CD8-positive, alpha-beta memory T cell (primary cell): Measurements from ENCODE around the gene PDLIM3. TPM values are rescaled to one million over a fixed set of nuclear protein-coding genes. Genes with fewer than 3 reads are reported as not detected.

Experiments used
- CTCF ChIA-PET: fragments of 350-600 bp; sonication (Branson Sonifier 250); formaldehyde crosslinking; loops from one replicate; lab custom pipeline; 2021; ENCODE audit warnings: antibody characterized with exemption; lab: Charles Lee
- POLR2A ChIA-PET: fragments of 350-600 bp; sonication (Branson Sonifier 250); formaldehyde crosslinking; loops from one replicate; lab custom pipeline; 2021; ENCODE audit warnings: antibody characterized with exemption; lab: Charles Lee
- DNase-seq, 5 donors: peaks; one replicate each; pipeline versions ENCODE4 v3.0.0 to v3.0.0-alpha.2; 2020 to 2022; ENCODE audit warnings: mixed read lengths in 1 of 5
- H3K27ac ChIP-seq: one replicate; pipeline ENCODE4 v1.7.0; 2013; ENCODE audit warnings: low read depth, mild to moderate bottlenecking, low read length, moderate library complexity
- H3K27me3 ChIP-seq: 2 replicates; pipeline ENCODE4 v1.7.0; 2013; ENCODE audit warnings: low read length, mild to moderate bottlenecking; ENCODE audit not compliant: insufficient read depth, poor library complexity, severe bottlenecking
- H3K36me3 ChIP-seq: 2 replicates; pipeline ENCODE4 v1.7.0; 2013; ENCODE audit warnings: mild to moderate bottlenecking, low read length, moderate library complexity; ENCODE audit not compliant: insufficient read depth
- H3K4me1 ChIP-seq: 2 replicates; pipeline ENCODE4 v1.7.0; 2013; ENCODE audit warnings: mild to moderate bottlenecking, low read length, moderate library complexity; ENCODE audit not compliant: insufficient read depth
- H3K4me3 ChIP-seq: 2 replicates; pipeline ENCODE4 v1.7.0; 2013; ENCODE audit warnings: mild to moderate bottlenecking, low read length
- H3K9me3 ChIP-seq: 2 replicates; pipeline ENCODE4 v1.7.0; 2013; ENCODE audit warnings: mild to moderate bottlenecking, low read length
- H3K27ac Mint-ChIP-seq, 8 donors: one replicate each; pipeline ENCODE4 v1.8.0; 2020 to 2021; ENCODE audit warnings: mixed read lengths in 8 of 8, mild to moderate bottlenecking in 6 of 8, inconsistent platforms in 3 of 8, moderate library complexity in 3 of 8
- H3K27me3 Mint-ChIP-seq, 2 donors: one replicate each; pipeline ENCODE4 v1.8.0; 2020 to 2021; ENCODE audit warnings: mixed read lengths in 2 of 2, mild to moderate bottlenecking in 1 of 2, moderate library complexity in 1 of 2
- H3K36me3 Mint-ChIP-seq, 3 donors: one replicate each; pipeline ENCODE4 v1.8.0; 2020 to 2021; ENCODE audit warnings: mixed read lengths in 3 of 3, inconsistent platforms in 1 of 3, mild to moderate bottlenecking in 1 of 3
- H3K4me1 Mint-ChIP-seq, 3 donors: one replicate each; pipeline ENCODE4 v1.8.0; 2020 to 2021; ENCODE audit warnings: mixed read lengths in 3 of 3, inconsistent platforms in 1 of 3, mild to moderate bottlenecking in 1 of 3
- H3K4me3 Mint-ChIP-seq, 7 donors: one replicate each; pipeline ENCODE4 v1.8.0; 2020 to 2021; ENCODE audit warnings: mixed read lengths in 7 of 7, mild to moderate bottlenecking in 6 of 7, moderate library complexity in 4 of 7, inconsistent platforms in 2 of 7
- H3K9me3 Mint-ChIP-seq, 5 donors: one replicate each; pipeline ENCODE4 v1.8.0; 2020 to 2022; ENCODE audit warnings: mixed read lengths in 5 of 5, mild to moderate bottlenecking in 3 of 5, moderate library complexity in 2 of 5, inconsistent platforms in 1 of 5
- polyA plus RNA-seq: library from polyadenylated mRNA; unstranded; fragments of 300-500 nt; fragmentation: Illumina TruSeq; gene quantifications from one replicate; pipeline ENCODE4 v1.2.3, GENCODE V29; 2021
- total RNA-seq, 2 experiments: library from RNA; stranded (reverse); gene quantifications; one replicate each; pipeline ENCODE4 v1.2.3, GENCODE V29; 2021

PDLIM3 gene
- total and polyA plus RNA-seq, 3 experiments from 2014 or later: not detected

- Histone ChIP-seq H3K4me3 (no peak overlapping the region), H3K27ac (no peak overlapping the region), H3K9me3 (no peaks in the 10 kb centered on the region), H3K4me1 (no peaks in the 10 kb centered on the region), H3K27me3 (no peaks in the 10 kb centered on the region), H3K36me3 (no peaks in the 10 kb centered on the region)
- no peaks in the 10 kb centered on the region for H3K4me1 Mint-ChIP-seq
- DNase-seq: no peak
- H3K9me3 Mint-ChIP-seq: no peaks in the 10 kb centered on the region
- ChIA-PET POLR2A (interaction anchor here (1.0 kb wide), 1 partner anchor 21 kb away, joined by 3 read pairs; no protein-coding TSS in a partner anchor), CTCF (no interaction called here)
- H3K27me3 Mint-ChIP-seq: peaks cover 12 to 17% of the 10 kb centered on the region in 2 donors
- peak overlapping the region in 1 of 8 donors; percentile 15 for H3K27ac Mint-ChIP-seq
- H3K4me3 Mint-ChIP-seq: no peak overlapping the region
- no peaks in the 10 kb centered on the region for H3K36me3 Mint-ChIP-seq
Measured at GRCh38 chr4:185461565-185461964, 73.7 kb downstream of the PDLIM3 start.

DNA sequence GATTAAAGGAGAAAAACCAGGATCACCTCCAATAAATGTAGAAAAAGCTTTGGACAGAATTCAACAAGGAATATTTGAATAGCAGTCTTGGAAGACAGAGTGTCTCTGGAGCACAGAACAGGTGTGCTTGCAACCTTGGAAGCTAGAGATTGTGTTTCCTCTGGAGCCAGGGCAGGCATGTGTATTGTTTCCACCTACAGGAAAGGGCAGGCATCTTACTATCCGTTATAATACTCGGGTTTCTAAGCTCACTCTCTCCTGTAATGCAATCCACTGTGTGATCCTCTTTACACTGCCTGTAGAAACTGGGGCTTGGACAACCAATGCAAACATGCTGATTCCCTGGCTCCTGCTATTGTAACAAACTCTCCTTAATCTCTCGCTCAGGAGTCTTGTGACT lies 78.2 kb downstream of the PDLIM3 start:
- Histone ChIP-seq H3K9me3 (no peaks in the 10 kb centered on the region), H3K4me3 (no peak overlapping the region), H3K36me3 (no peaks in the 10 kb centered on the region), H3K4me1 (no peaks in the 10 kb centered on the region), H3K27ac (no peak overlapping the region), H3K27me3 (no peaks in the 10 kb centered on the region)
- H3K4me3 Mint-ChIP-seq: no peak overlapping the region
- H3K9me3 Mint-ChIP-seq: no peaks in the 10 kb centered on the region
- no peaks in the 10 kb centered on the region for H3K4me1 Mint-ChIP-seq
- DNase-seq: no peak
- H3K36me3 Mint-ChIP-seq: no peaks in the 10 kb centered on the region
- peaks cover 14 to 19% of the 10 kb centered on the region in 2 donors for H3K27me3 Mint-ChIP-seq
- H3K27ac Mint-ChIP-seq: no peak overlapping the region
- ChIA-PET POLR2A (no interaction called here), CTCF (no interaction called here)

GRCh38 chr4:185456131-185456530 lies 79.2 kb downstream of the PDLIM3 start:
- peaks cover 11 to 24% of the 10 kb centered on the region in 2 donors for H3K27me3 Mint-ChIP-seq
- no peaks in the 10 kb centered on the region for H3K36me3 Mint-ChIP-seq
- no peak overlapping the region for H3K27ac Mint-ChIP-seq
- Histone ChIP-seq H3K36me3 (no peaks in the 10 kb centered on the region), H3K4me1 (no peaks in the 10 kb centered on the region), H3K4me3 (no peak overlapping the region), H3K9me3 (no peaks in the 10 kb centered on the region), H3K27ac (no peak overlapping the region), H3K27me3 (no peaks in the 10 kb centered on the region)
- CTCF ChIA-PET: no interaction called here
- H3K9me3 Mint-ChIP-seq: no peaks in the 10 kb centered on the region
- no peaks in the 10 kb centered on the region for H3K4me1 Mint-ChIP-seq
- H3K4me3 Mint-ChIP-seq: no peak overlapping the region
- POLR2A ChIA-PET: no interaction called here
- DNase-seq: no peak

Other genes with a start within 250 kb of the PDLIM3 start
- under 1 TPM; 0.35 to 0.42 TPM for gene LRP2BP, start 139.6 kb downstream of the PDLIM3 start, total RNA-seq
- 0.59 TPM for gene LRP2BP, start 139.6 kb downstream of the PDLIM3 start, polyA plus RNA-seq
- 10 to 100 TPM; 14.5 to 16.1 TPM for gene ANKRD37, start 138.7 kb downstream of the PDLIM3 start, total RNA-seq
- 16.1 TPM for gene ANKRD37, start 138.7 kb downstream of the PDLIM3 start, polyA plus RNA-seq
- 10 to 100 TPM; 19.5 to 19.8 TPM for gene UFSP2, start 109.5 kb downstream of the PDLIM3 start, total RNA-seq
- 48.9 TPM for gene UFSP2, start 109.5 kb downstream of the PDLIM3 start, polyA plus RNA-seq
- gene CCDC110, start 63.8 kb downstream of the PDLIM3 start, total RNA-seq: not detected
- not detected for gene CCDC110, start 63.8 kb downstream of the PDLIM3 start, polyA plus RNA-seq